Measurements from ENCODE around the gene KCNMB4. TPM values are rescaled to one million over a fixed set of nuclear protein-coding genes. Genes with fewer than 3 reads are reported as not detected.

Gene KCNMB4
- total RNA-seq, 3 donors from 2014 or later = 0.98 to 1.5 (median 1.4) TPM

DNA sequence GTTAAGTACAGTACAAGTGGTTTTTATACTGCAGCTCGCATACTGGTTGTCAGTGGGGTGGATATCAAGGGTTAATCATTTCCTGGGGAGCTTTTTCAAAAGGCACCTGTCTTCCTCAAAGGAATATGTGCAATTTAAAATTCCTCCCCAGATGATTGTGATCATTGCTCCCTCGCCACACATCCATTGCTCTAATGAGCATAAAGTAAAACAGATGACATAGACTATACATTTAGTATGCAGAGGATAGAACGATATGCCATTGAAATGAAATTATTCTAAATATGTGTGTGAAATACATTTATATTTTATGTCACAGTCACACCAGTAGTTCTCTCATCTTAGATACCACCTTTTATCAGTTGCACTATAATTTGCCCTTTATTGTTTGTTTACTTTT lies 36.4 kb upstream of the KCNMB4 start:
- Histone ChIP-seq H3K9me3 (no peaks in the 10 kb centered on the region), H3K36me3 (no peaks in the 10 kb centered on the region), H3K4me1 (no peaks in the 10 kb centered on the region), H3K4me3 (no peak overlapping the region), H3K27ac (no peak overlapping the region), H3K27me3 (no peaks in the 10 kb centered on the region)
- TF ChIP-seq, protein P1, sequence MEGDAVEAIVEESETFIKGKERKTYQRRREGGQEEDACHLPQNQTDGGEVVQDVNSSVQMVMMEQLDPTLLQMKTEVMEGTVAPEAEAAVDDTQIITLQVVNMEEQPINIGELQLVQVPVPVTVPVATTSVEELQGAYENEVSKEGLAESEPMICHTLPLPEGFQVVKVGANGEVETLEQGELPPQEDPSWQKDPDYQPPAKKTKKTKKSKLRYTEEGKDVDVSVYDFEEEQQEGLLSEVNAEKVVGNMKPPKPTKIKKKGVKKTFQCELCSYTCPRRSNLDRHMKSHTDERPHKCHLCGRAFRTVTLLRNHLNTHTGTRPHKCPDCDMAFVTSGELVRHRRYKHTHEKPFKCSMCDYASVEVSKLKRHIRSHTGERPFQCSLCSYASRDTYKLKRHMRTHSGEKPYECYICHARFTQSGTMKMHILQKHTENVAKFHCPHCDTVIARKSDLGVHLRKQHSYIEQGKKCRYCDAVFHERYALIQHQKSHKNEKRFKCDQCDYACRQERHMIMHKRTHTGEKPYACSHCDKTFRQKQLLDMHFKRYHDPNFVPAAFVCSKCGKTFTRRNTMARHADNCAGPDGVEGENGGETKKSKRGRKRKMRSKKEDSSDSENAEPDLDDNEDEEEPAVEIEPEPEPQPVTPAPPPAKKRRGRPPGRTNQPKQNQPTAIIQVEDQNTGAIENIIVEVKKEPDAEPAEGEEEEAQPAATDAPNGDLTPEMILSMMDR (IDR thresholded peaks at IDR 0.05) = no peak
- no peak for TF ChIP-seq POLR2A (IDR thresholded peaks at IDR 0.05)
- no peak for TF ChIP-seq POLR2AphosphoS5 (IDR thresholded peaks at IDR 0.05)
- no peak for DNase-seq (ENCODE audit: low spot score in 2 of 2)
- intact Hi-C loops (cut with DNase I; ENCODE audit: low total_unique reads) = no loop called here

DNA sequence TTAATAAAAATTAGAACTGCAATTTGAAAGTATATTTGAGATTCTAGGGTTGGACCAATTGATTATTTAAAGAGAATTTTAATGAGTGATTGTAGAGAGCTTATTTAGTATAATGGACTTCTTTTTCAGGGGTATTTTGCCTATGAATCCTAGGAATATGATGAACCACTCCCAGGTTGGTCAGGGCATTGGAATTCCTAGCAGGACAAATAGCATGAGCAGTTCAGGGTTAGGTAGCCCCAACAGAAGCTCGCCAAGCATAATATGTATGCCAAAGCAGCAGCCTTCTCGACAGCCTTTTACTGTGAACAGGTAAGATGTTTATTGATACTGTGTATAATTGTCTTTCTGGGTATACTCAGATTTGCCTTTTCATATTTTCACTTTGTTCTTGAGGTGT lies 35.9 kb upstream of the KCNMB4 start:
- DNase-seq (ENCODE audit: low spot score in 2 of 2) = no peak
- no peak for TF ChIP-seq POLR2A (IDR thresholded peaks at IDR 0.05)
- TF ChIP-seq POLR2AphosphoS5 (IDR thresholded peaks at IDR 0.05) = no peak
- TF ChIP-seq, protein P1 (IDR thresholded peaks at IDR 0.05) = no peak
- no peaks in the 10 kb centered on the region for H3K36me3 ChIP-seq
- H3K27me3 ChIP-seq = no peaks in the 10 kb centered on the region
- H3K9me3 ChIP-seq = no peaks in the 10 kb centered on the region
- no peak overlapping the region for H3K4me3 ChIP-seq
- H3K4me1 ChIP-seq = no peaks in the 10 kb centered on the region
- no peak overlapping the region for H3K27ac ChIP-seq
- intact Hi-C loops (cut with DNase I; ENCODE audit: low total_unique reads) = no loop called here

DNA sequence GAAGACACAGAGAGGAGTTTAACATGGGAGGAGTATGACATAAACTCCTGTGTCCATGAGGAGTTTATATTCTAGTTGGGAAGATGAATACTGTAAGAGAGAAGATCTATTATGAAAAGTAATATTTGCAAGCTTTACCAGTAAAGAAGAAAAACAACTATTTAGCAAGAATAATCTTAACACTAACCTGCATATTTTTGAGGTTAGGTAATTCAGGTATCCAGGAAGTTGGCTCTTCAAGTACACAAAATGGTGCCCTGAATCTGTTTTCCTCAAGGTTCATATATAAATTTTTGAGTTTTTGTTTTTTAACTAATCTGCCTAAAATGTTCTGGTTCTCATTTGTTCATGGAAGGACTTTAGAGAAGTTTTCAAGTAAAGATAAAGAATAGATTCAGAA lies 33.9 kb upstream of the KCNMB4 start:
- Histone ChIP-seq H3K4me1 (no peaks in the 10 kb centered on the region), H3K4me3 (no peak overlapping the region), H3K9me3 (no peaks in the 10 kb centered on the region), H3K36me3 (no peaks in the 10 kb centered on the region), H3K27me3 (no peaks in the 10 kb centered on the region), H3K27ac (no peak overlapping the region)
- no peak for DNase-seq (ENCODE audit: low spot score in 2 of 2)
- intact Hi-C loops (cut with DNase I; ENCODE audit: low total_unique reads) = no loop called here
- TF ChIP-seq POLR2AphosphoS5 (IDR thresholded peaks at IDR 0.05) = no peak
- TF ChIP-seq, protein P1 (IDR thresholded peaks at IDR 0.05) = no peak
- no peak for TF ChIP-seq POLR2A (IDR thresholded peaks at IDR 0.05)

DNA sequence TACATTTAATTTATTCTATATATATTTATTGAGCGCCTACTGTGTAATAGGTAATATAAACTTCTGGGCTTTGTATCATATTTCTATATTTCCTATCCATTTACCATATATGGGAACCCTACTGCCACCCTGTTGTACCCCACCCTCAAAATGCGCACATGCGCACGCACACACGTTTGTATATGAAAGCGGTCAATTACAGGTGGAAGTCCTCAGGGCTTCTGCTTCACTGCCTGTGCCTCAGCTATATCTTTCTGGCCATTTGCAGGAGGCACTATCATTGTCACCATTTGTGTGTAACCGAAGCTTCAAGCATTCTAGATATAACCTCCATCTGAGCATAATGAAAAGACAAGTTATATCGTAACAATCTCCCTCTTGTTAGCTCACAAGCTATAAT lies 31.3 kb upstream of the KCNMB4 start:
- Histone ChIP-seq H3K36me3 (no peaks in the 10 kb centered on the region), H3K4me3 (no peak overlapping the region), H3K4me1 (no peaks in the 10 kb centered on the region), H3K27me3 (no peaks in the 10 kb centered on the region), H3K27ac (no peak overlapping the region), H3K9me3 (no peaks in the 10 kb centered on the region)
- intact Hi-C loops (cut with DNase I; ENCODE audit: low total_unique reads) = no loop called here
- TF ChIP-seq POLR2A (IDR thresholded peaks at IDR 0.05) (no peak), POLR2AphosphoS5 (IDR thresholded peaks at IDR 0.05) (no peak)
- TF ChIP-seq, protein P1 (IDR thresholded peaks at IDR 0.05) = no peak
- DNase-seq (ENCODE audit: low spot score in 2 of 2) = no peak

DNA sequence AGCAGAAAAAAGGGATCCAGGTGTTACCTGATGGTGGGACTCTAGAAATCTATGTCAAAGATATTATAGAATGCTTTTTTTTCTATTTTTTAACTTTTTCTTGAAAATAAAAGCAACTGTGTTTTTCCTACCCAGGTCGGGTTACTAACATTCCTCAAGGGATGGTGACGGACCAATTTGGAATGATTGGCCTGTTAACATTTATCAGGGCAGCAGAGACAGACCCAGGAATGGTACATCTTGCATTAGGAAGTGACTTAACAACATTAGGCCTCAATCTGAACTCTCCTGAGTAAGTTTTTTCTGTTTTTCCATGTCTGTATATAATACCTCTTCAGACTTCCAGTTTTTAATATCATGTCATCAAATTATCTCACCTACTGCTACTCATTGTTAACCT lies 27.6 kb upstream of the KCNMB4 start:
- TF ChIP-seq POLR2A (IDR thresholded peaks at IDR 0.05) = no peak
- TF ChIP-seq, protein P1 (IDR thresholded peaks at IDR 0.05) = no peak
- TF ChIP-seq POLR2AphosphoS5 (IDR thresholded peaks at IDR 0.05) = no peak
- intact Hi-C loops (cut with DNase I; ENCODE audit: low total_unique reads) = no loop called here
- no peaks in the 10 kb centered on the region for H3K9me3 ChIP-seq

More for the DNA sequence above, 27.6 kb upstream of the KCNMB4 start:
- DNase-seq (ENCODE audit: low spot score in 2 of 2) = no peak
- Histone ChIP-seq H3K27me3 (no peaks in the 10 kb centered on the region), H3K4me3 (no peak overlapping the region), H3K27ac (no peak overlapping the region), H3K4me1 (no peaks in the 10 kb centered on the region), H3K36me3 (no peaks in the 10 kb centered on the region)
